KG1 (cell line): ENCODE measurements around the gene KCNAB1.
"Not testable (repeated sequence)": the region's sequence is repeated elsewhere in the genome, so short reads cannot be mapped to it uniquely, and the experiment has no call there.

ENCODE experiments used
- DNase-seq: peaks from one replicate; lab custom pipeline; 2025; lab: John Stamatoyannopoulos, UW

The KCNAB1 gene

DNA sequence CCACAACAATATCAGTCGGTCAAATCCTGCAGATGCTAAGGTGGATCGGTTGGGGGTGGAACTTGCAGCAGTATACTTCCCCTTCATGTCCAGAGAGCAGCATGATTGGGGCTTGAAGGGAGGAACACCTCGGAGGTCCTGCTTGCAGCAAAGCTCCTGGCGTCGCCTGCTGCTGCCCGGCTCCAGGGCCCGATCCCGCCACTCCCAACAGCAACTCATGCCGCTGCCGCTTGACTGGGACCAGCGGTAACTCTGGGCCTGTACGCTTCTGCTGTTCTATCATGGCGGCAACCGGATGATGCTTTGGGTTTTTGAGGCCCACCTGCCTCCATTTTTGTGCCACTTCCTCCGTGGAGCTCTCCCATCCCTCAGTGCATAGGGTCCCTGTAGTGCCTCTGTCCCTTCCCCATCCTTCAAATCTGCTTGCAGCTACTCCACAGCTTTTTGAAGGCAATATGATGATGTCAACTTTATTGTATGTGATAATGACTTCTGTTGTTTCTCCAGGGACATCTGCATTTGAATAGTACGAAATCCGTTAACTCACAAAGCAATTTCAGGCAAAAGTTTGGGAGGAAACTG is 56.3 kb downstream of the KCNAB1 start:
- DNase-seq = no peak

DNA sequence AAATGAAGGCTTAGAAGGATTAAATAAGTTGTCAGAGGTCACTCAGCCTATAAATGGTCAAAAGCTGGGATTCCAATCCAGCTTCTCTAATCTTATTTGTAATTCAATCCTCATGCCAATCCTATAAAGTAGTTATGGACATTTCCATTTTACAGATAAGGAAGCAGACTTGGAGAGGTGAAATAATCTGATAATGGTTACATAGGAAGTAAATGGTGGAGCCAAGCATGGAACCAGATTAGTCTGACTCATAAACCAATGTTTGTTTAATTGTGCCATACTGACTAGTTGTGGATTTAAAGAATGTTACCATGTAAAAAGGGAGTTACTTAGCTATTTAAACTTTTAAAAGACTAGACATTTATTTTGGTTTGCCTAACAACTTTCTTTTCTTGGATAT is 59.7 kb downstream of the KCNAB1 start:
- no peak for DNase-seq

GRCh38 chr3:156181509-156181908 is 61.1 kb downstream of the KCNAB1 start:
- DNase-seq = no peak

- no peak for DNase-seq
Observed at GRCh38 chr3:156183396-156183795, 63.0 kb downstream of the KCNAB1 start.

DNA sequence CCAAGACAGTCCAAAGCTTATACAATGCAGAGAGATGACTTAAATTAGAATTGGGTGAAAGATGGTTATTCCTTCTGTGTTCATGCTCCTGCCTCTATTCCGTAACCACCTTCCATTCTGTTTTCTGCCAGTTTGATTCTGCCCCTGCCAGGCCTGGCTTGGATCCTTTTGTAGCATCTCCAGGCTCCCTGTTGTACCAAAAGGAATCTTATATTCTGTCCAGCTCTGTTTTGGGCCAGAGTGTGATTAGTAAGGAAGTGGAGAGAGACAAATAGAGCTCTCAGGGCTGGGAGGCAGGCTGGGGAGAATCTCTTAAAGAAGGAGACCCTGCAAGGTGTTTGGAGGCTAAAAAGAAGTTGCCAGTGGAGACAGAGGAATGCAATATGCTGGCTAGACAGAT is 63.8 kb downstream of the KCNAB1 start:
- no peak for DNase-seq

DNA sequence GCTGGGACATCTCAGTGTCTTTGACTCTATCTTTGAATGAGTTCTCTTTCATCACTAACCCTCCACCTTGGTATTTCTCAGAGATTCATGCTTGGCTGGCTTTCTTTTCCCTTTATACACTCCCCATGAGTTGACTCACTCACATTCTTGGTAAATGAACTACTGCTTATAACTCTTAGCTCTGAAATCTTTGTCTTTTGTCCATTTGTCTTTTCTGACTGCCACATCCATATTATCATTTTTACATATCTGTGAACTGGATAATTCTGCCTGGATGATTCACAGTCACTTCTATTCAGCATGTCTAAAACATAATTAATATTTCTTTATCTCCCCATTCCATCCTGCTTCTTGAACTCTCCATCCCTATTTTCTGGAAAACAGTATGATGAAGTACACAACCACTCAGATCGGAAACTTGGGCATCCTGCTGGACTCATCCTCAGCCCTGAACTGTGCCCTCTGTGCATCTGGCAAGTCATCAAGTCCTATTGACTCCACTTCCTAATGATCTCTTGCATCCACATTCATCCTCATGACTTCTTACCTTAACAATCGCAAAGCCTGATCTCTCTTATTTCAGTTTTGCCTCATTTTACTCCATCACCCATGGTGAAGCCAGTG is 66.9 kb downstream of the KCNAB1 start:
- DNase-seq = no peak

DNA sequence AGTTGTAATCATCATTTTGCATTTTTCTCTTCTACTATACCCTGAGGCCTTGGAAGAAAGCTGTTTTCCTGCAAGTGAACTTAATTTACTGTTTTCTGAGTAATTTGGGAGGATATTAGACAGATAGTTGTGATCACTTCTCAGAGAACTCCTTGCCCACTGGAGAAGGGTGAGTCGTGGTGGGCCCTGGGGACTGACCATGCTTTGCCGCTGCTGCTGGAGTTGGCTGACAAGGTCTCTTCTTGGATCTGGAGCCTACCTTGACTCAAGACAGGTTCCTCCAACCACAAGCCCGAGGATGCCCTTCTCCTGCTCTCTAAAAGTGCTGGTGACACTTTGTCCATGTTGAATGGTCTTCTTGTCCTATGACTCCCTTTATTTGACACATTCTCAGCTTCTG is 68.4 kb downstream of the KCNAB1 start:
- DNase-seq = no peak

- DNase-seq = no peak
Observed at GRCh38 chr3:156189927-156190326, 69.5 kb downstream of the KCNAB1 start.

DNA sequence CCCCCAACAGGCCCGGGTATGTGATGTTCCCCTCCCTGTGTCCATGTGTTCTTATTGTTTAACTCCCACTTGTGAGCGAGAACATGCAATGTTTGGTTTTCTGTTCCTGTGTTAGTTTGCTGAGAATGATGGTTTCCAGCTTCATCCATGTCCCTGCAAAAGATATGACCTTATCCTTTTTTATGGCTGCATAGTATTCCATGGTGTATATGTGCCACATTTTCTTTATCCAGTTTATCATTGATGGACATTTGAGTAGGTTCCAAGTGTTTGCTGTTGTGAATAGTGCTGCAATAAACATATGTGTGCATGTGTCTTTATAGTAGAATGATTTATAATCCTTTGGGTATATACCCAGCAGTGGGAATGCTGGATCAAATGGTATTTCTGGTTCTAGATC is 74.6 kb downstream of the KCNAB1 start:
- not testable (repeated sequence) for DNase-seq

GRCh38 chr3:156197152-156197551 is 76.8 kb downstream of the KCNAB1 start:
- not testable (repeated sequence) for DNase-seq

- no peak for DNase-seq
Observed at GRCh38 chr3:156201411-156202405, 81.3 kb downstream of the KCNAB1 start.

DNA sequence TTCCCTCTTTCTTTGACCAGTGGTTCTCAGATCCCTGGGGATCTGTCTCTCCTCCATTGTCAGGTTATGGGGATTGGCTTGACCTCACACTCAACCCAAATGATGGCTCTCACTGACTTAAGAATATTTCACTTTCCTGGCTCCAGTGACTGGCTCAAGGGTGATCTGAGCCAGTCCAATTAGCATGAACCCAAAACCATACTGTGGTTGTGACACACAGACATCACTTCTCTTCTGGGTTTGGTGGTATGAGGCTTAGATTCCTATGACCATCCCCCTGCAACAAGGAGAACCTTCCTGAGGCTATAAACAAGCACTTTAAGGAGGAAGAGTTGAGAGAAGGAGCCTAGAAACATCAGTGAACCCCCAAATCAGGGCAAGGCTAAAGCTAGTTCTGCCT is 85.8 kb downstream of the KCNAB1 start:
- no peak for DNase-seq

DNA sequence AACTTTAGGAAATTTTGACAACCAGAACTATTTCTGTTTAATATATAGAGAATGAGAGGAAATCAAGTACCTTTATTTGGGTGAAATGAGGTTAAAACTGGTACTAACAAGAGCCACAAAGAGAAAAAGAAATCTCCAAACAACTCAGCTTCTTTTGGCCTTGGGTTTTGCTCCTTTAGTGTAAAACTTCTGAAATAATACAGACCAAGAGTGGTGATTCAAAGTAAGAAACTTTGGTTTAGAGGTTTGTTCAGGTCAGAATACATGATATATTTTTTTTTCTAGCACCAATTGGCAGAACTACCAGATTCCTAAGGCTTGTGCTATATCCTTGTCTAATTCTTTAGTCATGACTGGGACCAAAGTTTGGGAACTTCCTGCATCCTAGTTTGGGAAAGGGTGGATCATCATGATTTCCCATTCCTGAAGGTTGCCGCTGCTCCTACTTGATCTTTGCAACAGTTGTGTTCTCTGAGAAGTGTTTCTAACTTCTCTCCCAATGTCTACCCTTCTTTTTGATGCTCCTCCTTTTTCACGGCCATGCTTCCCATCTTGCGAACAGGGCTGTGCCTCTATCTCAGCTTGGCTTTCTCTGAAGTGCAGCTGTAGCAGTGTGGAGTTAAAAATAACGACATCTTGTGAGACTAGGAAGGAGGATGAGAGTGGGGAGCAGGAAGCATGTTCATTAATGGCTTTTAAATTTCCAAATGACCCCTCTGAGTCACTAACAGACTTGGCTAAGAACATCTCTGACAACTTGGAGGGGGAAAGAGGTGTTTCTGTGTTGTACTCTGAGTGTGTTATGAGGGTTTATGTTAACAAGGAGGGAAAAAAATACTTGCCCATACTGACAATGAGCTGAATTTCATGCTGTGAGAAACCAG is 87.7 kb downstream of the KCNAB1 start:
- no peak for DNase-seq

- no peak for DNase-seq
Observed at GRCh38 chr3:156209631-156210335, 89.4 kb downstream of the KCNAB1 start.

DNA sequence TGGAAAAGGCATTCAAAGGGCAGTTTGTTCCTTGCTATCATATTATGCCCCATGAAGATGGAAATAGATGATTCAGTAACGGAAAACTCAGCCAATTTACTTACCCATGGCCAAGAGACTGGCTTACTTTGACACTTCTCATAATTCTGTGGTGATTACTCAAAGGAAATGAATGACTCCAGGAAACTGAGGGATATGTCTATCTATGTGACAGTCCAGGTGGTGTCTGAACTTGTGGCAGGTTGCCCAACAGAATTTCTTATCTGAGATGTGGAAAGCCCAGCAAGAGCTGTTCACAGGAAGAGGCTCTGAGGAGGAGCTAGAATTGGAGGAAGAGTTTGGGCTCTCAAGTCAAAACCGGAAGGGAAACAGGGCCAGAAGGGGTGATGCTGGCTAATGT is 91.2 kb downstream of the KCNAB1 start:
- DNase-seq = no peak

GRCh38 chr3:156214676-156215075 is 94.3 kb downstream of the KCNAB1 start:
- DNase-seq = no peak

GRCh38 chr3:156215751-156216150 is 95.4 kb downstream of the KCNAB1 start:
- DNase-seq = no peak

- DNase-seq = no peak
Observed at GRCh38 chr3:156216216-156216615, 95.8 kb downstream of the KCNAB1 start.

DNA sequence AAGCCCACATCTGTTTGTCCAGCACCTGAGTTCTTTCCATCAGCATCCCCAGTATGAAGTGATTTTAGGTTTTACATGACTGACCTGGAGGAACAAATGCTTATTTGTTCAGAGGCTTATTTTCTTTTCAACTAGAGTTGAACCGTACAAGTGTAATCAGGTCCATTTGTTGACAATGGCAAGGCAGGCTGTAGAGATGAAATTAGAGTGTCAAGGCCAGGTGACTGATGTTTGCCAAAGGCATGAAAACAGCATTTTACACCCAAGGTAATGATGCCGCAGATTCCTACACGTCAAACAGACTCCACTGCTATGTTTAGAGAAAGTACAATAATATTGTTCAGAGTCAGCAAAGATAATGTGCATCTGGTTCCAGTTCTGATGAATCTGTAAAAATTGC is 96.5 kb downstream of the KCNAB1 start:
- DNase-seq = no peak

- no peak for DNase-seq
Observed at GRCh38 chr3:156217674-156218352, 97.4 kb downstream of the KCNAB1 start.

GRCh38 chr3:156218353-156218744 is 98.0 kb downstream of the KCNAB1 start:
- no peak for DNase-seq
